Measurements from ENCODE around the gene PCDH9.

The PCDH9 gene

DNA sequence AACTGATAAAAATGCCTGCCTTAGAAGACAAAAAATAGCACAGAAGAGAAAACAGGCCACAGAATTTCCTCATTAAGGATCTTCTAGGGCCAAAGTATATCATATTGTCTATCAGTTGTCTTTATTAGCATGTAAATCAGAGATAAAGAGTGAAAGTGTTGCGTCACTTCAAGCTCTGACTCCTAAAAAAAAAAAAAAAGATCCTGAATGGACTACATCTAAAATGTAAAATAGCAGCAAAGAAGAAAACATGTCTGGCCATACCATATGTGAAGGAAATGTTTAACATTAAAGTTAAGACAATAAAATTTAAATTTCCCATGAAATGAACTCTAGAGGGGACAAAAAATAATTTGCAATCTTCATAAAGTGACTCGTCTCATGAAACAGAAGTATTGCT is 237.4 kb downstream of the PCDH9 start:
- no peak overlapping the region for H3K4me3 ChIP-seq (replicated peaks; ENCODE audit: low read depth, low read length)
- no peak for DNase-seq (ENCODE audit: extremely low read depth, low read depth)
- TF ChIP-seq, protein P1, sequence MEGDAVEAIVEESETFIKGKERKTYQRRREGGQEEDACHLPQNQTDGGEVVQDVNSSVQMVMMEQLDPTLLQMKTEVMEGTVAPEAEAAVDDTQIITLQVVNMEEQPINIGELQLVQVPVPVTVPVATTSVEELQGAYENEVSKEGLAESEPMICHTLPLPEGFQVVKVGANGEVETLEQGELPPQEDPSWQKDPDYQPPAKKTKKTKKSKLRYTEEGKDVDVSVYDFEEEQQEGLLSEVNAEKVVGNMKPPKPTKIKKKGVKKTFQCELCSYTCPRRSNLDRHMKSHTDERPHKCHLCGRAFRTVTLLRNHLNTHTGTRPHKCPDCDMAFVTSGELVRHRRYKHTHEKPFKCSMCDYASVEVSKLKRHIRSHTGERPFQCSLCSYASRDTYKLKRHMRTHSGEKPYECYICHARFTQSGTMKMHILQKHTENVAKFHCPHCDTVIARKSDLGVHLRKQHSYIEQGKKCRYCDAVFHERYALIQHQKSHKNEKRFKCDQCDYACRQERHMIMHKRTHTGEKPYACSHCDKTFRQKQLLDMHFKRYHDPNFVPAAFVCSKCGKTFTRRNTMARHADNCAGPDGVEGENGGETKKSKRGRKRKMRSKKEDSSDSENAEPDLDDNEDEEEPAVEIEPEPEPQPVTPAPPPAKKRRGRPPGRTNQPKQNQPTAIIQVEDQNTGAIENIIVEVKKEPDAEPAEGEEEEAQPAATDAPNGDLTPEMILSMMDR (IDR thresholded peaks at IDR 0.05; ENCODE audit: low read depth, low read length, missing control alignments): no peak

GRCh38 chr13:66992183-66992582 is 238.0 kb downstream of the PCDH9 start:
- H3K4me3 ChIP-seq (replicated peaks; ENCODE audit: low read depth, low read length): no peak overlapping the region
- no peak for DNase-seq (ENCODE audit: extremely low read depth, low read depth)
- TF ChIP-seq, protein P1 (IDR thresholded peaks at IDR 0.05; ENCODE audit: low read depth, low read length, missing control alignments): no peak

DNA sequence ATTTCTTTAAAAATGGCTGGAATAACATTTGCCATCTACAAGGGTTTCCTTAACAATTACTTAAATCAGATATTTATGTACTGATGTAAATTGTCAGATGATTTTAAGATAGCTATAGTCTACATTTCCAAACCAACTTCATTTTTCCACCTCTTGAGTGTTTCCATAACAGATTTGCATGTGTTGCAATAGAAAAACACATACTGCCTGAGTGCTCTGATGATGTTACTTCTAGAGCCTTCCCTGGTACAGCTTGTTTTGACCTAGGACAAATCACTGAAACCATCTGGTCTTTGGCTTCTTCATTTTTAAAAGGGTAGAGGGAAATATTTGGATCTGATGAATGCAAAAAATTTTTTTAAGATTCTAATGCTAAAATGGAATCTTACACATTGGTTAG is 245.9 kb downstream of the PCDH9 start:
- H3K4me3 ChIP-seq (replicated peaks; ENCODE audit: low read depth, low read length): no peak overlapping the region
- TF ChIP-seq, protein P1 (IDR thresholded peaks at IDR 0.05; ENCODE audit: low read depth, low read length, missing control alignments): no peak
- DNase-seq (ENCODE audit: extremely low read depth, low read depth): no peak

- H3K4me3 ChIP-seq (replicated peaks; ENCODE audit: low read depth, low read length): no peak overlapping the region
- DNase-seq (ENCODE audit: extremely low read depth, low read depth): no peak
- TF ChIP-seq, protein P1 (IDR thresholded peaks at IDR 0.05; ENCODE audit: low read depth, low read length, missing control alignments): no peak
Observed at GRCh38 chr13:66981912-66982311, 248.2 kb downstream of the PCDH9 start.

DNA sequence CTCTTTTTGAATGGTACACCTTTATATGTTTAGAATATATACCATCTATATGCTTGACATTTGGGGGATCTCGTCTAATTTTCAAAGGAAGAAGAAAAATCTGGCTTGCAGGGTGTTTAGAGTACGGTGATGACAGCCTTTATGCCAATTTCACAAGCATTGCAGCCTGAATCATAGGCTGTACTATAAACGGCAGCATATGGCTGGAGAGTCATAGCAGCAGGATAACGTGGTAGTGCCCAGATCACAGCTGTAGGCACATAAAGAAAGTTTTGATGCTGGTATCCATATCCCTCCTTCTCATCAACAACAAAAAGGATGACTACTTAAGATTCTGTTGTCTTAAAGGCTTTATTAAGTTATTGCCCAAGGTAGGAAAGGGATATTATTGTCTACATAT is 253.0 kb downstream of the PCDH9 start:
- H3K4me3 ChIP-seq (replicated peaks; ENCODE audit: low read depth, low read length): no peak overlapping the region
- TF ChIP-seq, protein P1 (IDR thresholded peaks at IDR 0.05; ENCODE audit: low read depth, low read length, missing control alignments): no peak
- DNase-seq (ENCODE audit: extremely low read depth, low read depth): no peak

DNA sequence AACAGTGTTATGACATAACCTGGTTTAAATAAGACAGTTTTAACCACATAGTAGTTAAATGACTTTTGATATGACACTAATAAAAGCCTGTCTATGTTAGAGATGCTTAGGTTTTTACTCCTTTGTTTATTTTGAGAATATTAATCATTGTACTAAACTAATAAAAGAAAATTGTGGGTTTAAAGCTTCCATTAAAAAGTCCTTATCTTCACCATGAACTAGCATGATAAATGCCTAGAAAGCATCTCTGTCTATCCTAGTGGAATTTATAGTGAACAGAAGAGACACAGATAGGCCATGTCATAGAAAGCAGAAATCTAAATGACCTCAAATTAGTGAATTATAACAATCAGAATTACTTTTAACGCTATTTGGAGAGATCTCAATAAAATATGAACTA is 255.2 kb downstream of the PCDH9 start:
- TF ChIP-seq, protein P1 (IDR thresholded peaks at IDR 0.05; ENCODE audit: low read depth, low read length, missing control alignments): no peak
- H3K4me3 ChIP-seq (replicated peaks; ENCODE audit: low read depth, low read length): no peak overlapping the region
- DNase-seq (ENCODE audit: extremely low read depth, low read depth): no peak

GRCh38 chr13:66974174-66974573 is 256.0 kb downstream of the PCDH9 start:
- DNase-seq (ENCODE audit: extremely low read depth, low read depth): no peak
- TF ChIP-seq, protein P1 (IDR thresholded peaks at IDR 0.05; ENCODE audit: low read depth, low read length, missing control alignments): no peak

More at GRCh38 chr13:66974174-66974573, 256.0 kb downstream of the PCDH9 start:
- H3K4me3 ChIP-seq (replicated peaks; ENCODE audit: low read depth, low read length): no peak overlapping the region

Measured in HFF-Myc (cell line).